ENCODE measurements around the gene SHROOM3.

The SHROOM3 gene

GRCh38 chr4:76545226-76545884 is 110.3 kb downstream of the SHROOM3 start:
- DNase-seq: peak in 1 of 5 donors; percentile 4

- DNase-seq: no peak
Measured at GRCh38 chr4:76546327-76546726, 111.3 kb downstream of the SHROOM3 start.

GRCh38 chr4:76546759-76547742 is 112.0 kb downstream of the SHROOM3 start:
- no peak for DNase-seq

- no peak for DNase-seq
Measured at GRCh38 chr4:76548704-76549103, 113.7 kb downstream of the SHROOM3 start.

- DNase-seq: no peak
Measured at GRCh38 chr4:76549765-76550164, 114.7 kb downstream of the SHROOM3 start.

- no peak for DNase-seq
Measured at GRCh38 chr4:76550966-76551780, 116.1 kb downstream of the SHROOM3 start.

- DNase-seq: no peak
Measured at GRCh38 chr4:76554630-76555029, 119.6 kb downstream of the SHROOM3 start.

- no peak for DNase-seq
Measured at GRCh38 chr4:76556452-76556851, 121.4 kb downstream of the SHROOM3 start.

GRCh38 chr4:76558396-76559235 is 123.6 kb downstream of the SHROOM3 start:
- DNase-seq: no peak

- DNase-seq: no peak
Measured at GRCh38 chr4:76559236-76560071, 124.4 kb downstream of the SHROOM3 start.

- no peak for DNase-seq
Measured at GRCh38 chr4:76562161-76562560, 127.1 kb downstream of the SHROOM3 start.

GRCh38 chr4:76562836-76563453 is 127.9 kb downstream of the SHROOM3 start:
- DNase-seq: no peak

- no peak for DNase-seq
Measured at GRCh38 chr4:76563454-76564122, 128.6 kb downstream of the SHROOM3 start.

- no peak for DNase-seq
Measured at GRCh38 chr4:76564123-76564915, 129.3 kb downstream of the SHROOM3 start.

- DNase-seq: no peak
Measured at GRCh38 chr4:76568262-76568661, 133.2 kb downstream of the SHROOM3 start.

GRCh38 chr4:76569225-76569624 is 134.2 kb downstream of the SHROOM3 start:
- no peak for DNase-seq

- no peak for DNase-seq
Measured at GRCh38 chr4:76569706-76570105, 134.7 kb downstream of the SHROOM3 start.

GRCh38 chr4:76570141-76570973 is 135.3 kb downstream of the SHROOM3 start:
- DNase-seq: no peak
